K562 (cell line): ENCODE data around the gene SMAD3.

Experiments
- FOSL1 ChIP-seq: fragments of 200-800 bp; sonication (Bioruptor generic); conservative IDR thresholded peaks from 2 replicates; pipeline ENCODE4 v1.6.1; 2016; ENCODE audit warnings: missing genetic modification characterization, missing compliant biosample characterization
- FOXJ3 ChIP-seq: sonication (generic); formaldehyde crosslinking; IDR thresholded peaks from 2 replicates; pipeline ENCODE4 v1.4.0; 2020; ENCODE audit warnings: mild to moderate bottlenecking, missing genetic modification reagents
- ZNF24 ChIP-seq: fragments of 450-650 bp; IDR thresholded peaks from 2 replicates; pipeline ENCODE4 v1.6.1; 2016
- ZNF707 ChIP-seq: fragments of 250-450 bp; sonication (Bioruptor Pico); conservative IDR thresholded peaks from 2 replicates; pipeline ENCODE4 v1.8.0; 2022; ENCODE audit warnings: inconsistent platforms, mild to moderate bottlenecking, moderate library complexity
- TF ChIP-seq, protein P1 (sequence below): sonication (generic); formaldehyde crosslinking; IDR thresholded peaks from 2 replicates; pipeline ENCODE4 v1.8.1; 2023; ENCODE audit warnings: mild to moderate bottlenecking, missing genetic modification reagents

GRCh38 chr15:67094001-67094826 lies 28.8 kb downstream of the SMAD3 start:
- TF ChIP-seq FOXJ3 (CRISPR knock-in tag) (no peak), ZNF707 (no peak), FOSL1 (tag) (no peak), ZNF24 (no peak)
- TF ChIP-seq, protein P1, sequence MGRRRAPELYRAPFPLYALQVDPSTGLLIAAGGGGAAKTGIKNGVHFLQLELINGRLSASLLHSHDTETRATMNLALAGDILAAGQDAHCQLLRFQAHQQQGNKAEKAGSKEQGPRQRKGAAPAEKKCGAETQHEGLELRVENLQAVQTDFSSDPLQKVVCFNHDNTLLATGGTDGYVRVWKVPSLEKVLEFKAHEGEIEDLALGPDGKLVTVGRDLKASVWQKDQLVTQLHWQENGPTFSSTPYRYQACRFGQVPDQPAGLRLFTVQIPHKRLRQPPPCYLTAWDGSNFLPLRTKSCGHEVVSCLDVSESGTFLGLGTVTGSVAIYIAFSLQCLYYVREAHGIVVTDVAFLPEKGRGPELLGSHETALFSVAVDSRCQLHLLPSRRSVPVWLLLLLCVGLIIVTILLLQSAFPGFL (CRISPR knock-in tag): no peak
